HEK293 (cell line): ENCODE results near the gene NUFIP1.

Experiments used
- ZBTB49 ChIP-seq: fragments of 450-650 bp; formaldehyde crosslinking; IDR thresholded peaks from 2 replicates; pipeline ENCODE4 v1.5.1; 2016; ENCODE audit warnings: missing biosample characterization, missing genetic modification characterization, low read depth
- ZBTB7A ChIP-seq: fragments of 450-650 bp; formaldehyde crosslinking; IDR thresholded peaks from 2 replicates; pipeline ENCODE4 v1.5.1; 2016; ENCODE audit warnings: low read depth, missing biosample characterization, missing genetic modification characterization
- ZNF140 ChIP-seq: fragments of 450-650 bp; formaldehyde crosslinking; IDR thresholded peaks from 2 replicates; pipeline ENCODE4 v1.5.1; 2016; ENCODE audit warnings: missing biosample characterization, missing genetic modification characterization
- ZNF2 ChIP-seq: fragments of 450-650 bp; formaldehyde crosslinking; IDR thresholded peaks from 2 replicates; pipeline ENCODE4 v1.5.1; 2016; ENCODE audit warnings: missing biosample characterization, missing genetic modification characterization
- ZNF239 ChIP-seq: fragments of 450-650 bp; formaldehyde crosslinking; IDR thresholded peaks from 2 replicates; pipeline ENCODE4 v1.5.1; 2016; ENCODE audit warnings: missing biosample characterization, missing genetic modification characterization
- ZNF311 ChIP-seq: fragments of 450-650 bp; formaldehyde crosslinking; IDR thresholded peaks from 2 replicates; pipeline ENCODE4 v1.5.1; 2017; ENCODE audit warnings: missing biosample characterization, missing genetic modification characterization, borderline replicate concordance
- ZNF549 ChIP-seq: fragments of 450-650 bp; IDR thresholded peaks from 2 replicates; pipeline ENCODE4 v1.5.1; 2018; ENCODE audit warnings: missing biosample characterization, missing genetic modification characterization, mild to moderate bottlenecking, inconsistent platforms, moderate library complexity
- ZNF624 ChIP-seq: fragments of 450-650 bp; formaldehyde crosslinking; IDR thresholded peaks from 2 replicates; pipeline ENCODE4 v1.5.1; 2017; ENCODE audit warnings: missing biosample characterization, missing genetic modification characterization
- ZNF660 ChIP-seq: fragments of 450-650 bp; IDR thresholded peaks from 2 replicates; pipeline ENCODE4 v1.5.1; 2018; ENCODE audit warnings: missing biosample characterization, mild to moderate bottlenecking, missing genetic modification characterization
- ZNF791 ChIP-seq: fragments of 450-650 bp; formaldehyde crosslinking; IDR thresholded peaks from 2 replicates; pipeline ENCODE4 v1.5.1; 2016; ENCODE audit warnings: missing biosample characterization, missing genetic modification characterization
- ZNF792 ChIP-seq: fragments of 450-650 bp; formaldehyde crosslinking; IDR thresholded peaks from 2 replicates; pipeline ENCODE4 v1.5.1; 2016; ENCODE audit warnings: missing biosample characterization, missing genetic modification characterization
- TF ChIP-seq, protein P1 (sequence below): fragments of 450-650 bp; formaldehyde crosslinking; IDR thresholded peaks from 2 replicates; pipeline ENCODE4 v1.5.1; 2016; ENCODE audit warnings: missing biosample characterization, missing genetic modification characterization
- TF ChIP-seq, protein P2 (sequence below): fragments of 450-650 bp; formaldehyde crosslinking; IDR thresholded peaks from 2 replicates; pipeline ENCODE4 v1.5.1; 2016; ENCODE audit warnings: missing biosample characterization, missing genetic modification characterization

- TF ChIP-seq ZBTB49 (tag by site-specific recombination) (no peak), ZBTB7A (tag by site-specific recombination) (no peak), ZNF660 (tag by site-specific recombination) (no peak), ZNF792 (no peak), ZNF239 (tag by site-specific recombination) (no peak), ZNF311 (no peak), ZNF624 (tag by site-specific recombination) (no peak), ZNF549 (tag by site-specific recombination) (no peak), ZNF791 (tag by site-specific recombination) (no peak), ZNF140 (tag by site-specific recombination) (no peak), ZNF2 (no peak)
- TF ChIP-seq, protein P1, sequence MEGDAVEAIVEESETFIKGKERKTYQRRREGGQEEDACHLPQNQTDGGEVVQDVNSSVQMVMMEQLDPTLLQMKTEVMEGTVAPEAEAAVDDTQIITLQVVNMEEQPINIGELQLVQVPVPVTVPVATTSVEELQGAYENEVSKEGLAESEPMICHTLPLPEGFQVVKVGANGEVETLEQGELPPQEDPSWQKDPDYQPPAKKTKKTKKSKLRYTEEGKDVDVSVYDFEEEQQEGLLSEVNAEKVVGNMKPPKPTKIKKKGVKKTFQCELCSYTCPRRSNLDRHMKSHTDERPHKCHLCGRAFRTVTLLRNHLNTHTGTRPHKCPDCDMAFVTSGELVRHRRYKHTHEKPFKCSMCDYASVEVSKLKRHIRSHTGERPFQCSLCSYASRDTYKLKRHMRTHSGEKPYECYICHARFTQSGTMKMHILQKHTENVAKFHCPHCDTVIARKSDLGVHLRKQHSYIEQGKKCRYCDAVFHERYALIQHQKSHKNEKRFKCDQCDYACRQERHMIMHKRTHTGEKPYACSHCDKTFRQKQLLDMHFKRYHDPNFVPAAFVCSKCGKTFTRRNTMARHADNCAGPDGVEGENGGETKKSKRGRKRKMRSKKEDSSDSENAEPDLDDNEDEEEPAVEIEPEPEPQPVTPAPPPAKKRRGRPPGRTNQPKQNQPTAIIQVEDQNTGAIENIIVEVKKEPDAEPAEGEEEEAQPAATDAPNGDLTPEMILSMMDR (tag by site-specific recombination), result no peak
- TF ChIP-seq, protein P2, sequence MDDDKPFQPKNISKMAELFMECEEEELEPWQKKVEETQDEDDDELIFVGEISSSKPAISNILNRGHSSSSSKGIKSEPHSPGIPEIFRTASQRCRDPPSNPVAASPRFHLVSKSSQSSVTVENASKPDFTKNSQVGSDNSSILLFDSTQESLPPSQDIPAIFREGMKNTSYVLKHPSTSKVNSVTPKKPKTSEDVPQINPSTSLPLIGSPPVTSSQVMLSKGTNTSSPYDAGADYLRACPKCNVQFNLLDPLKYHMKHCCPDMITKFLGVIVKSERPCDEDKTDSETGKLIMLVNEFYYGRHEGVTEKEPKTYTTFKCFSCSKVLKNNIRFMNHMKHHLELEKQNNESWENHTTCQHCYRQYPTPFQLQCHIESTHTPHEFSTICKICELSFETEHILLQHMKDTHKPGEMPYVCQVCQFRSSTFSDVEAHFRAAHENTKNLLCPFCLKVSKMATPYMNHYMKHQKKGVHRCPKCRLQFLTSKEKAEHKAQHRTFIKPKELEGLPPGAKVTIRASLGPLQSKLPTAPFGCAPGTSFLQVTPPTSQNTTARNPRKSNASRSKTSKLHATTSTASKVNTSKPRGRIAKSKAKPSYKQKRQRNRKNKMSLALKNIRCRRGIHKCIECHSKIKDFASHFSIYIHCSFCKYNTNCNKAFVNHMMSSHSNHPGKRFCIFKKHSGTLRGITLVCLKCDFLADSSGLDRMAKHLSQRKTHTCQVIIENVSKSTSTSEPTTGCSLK (tag by site-specific recombination), result no peak
These were observed 45.1 kb upstream of the NUFIP1 start for GRCh38 chr13:45034342-45034741.
